Activated CD4-positive, alpha-beta T cell treated with anti-CD3 and anti-CD28 coated beads, Interleukin-10, Interleukin-2, amounts not matched to agents 100 ng/mL and 50 ng/mL, durations not matched to agents 16 hours and 8 hours (primary cell): ENCODE measurements around the gene SFXN5.
"Not testable (repeated sequence)": the region's sequence is repeated elsewhere in the genome, so short reads cannot be mapped to it uniquely, and the experiment has no call there.

Experiments
- DNase-seq: peaks from one replicate; pipeline ENCODE4 v3.0.0-alpha.2; 2020

The SFXN5 gene

DNA sequence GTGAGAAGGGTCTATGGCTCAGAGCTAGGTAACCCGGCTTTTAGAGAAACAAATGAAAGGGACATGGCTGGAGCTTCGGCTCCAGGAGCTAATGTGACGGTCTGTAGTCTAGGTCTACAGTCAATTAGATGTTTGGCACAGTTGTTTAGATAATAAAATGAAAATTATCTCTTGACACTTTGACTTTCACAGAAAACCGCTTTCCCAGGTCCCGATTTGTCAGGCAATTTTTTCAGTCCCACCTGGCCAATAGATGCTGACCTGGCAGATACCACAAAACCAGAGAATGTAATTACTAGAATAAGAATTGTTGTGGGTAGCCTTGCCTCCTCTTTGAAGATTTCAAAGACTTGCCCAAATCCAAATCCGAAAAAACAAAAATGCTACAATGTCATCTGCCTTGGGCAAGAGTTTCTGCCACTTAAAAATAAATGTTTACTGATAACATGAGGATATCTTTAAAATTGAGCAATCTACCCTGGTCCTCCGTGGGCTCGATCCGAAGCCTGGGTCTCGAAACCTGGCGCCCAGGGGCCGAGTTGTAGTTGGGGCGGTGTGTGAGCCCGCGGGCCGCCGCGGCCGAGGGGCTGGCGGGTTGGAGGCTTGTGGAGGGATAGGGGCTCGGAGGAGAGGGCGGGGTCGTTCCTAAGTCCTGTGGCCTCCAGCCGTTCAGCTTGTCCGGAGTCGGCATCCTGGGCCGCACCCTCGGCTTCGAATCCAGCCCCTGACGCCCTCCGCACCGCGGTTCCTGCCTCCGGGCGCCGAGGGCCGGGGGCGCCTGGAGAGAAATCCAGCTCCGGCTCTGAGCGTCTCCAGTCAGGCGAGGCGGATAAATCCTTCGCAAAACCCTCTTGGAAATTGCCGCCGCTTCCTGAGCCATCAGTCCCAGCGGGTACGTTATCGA lies 151.8 kb downstream of the SFXN5 start:
- no peak for DNase-seq

DNA sequence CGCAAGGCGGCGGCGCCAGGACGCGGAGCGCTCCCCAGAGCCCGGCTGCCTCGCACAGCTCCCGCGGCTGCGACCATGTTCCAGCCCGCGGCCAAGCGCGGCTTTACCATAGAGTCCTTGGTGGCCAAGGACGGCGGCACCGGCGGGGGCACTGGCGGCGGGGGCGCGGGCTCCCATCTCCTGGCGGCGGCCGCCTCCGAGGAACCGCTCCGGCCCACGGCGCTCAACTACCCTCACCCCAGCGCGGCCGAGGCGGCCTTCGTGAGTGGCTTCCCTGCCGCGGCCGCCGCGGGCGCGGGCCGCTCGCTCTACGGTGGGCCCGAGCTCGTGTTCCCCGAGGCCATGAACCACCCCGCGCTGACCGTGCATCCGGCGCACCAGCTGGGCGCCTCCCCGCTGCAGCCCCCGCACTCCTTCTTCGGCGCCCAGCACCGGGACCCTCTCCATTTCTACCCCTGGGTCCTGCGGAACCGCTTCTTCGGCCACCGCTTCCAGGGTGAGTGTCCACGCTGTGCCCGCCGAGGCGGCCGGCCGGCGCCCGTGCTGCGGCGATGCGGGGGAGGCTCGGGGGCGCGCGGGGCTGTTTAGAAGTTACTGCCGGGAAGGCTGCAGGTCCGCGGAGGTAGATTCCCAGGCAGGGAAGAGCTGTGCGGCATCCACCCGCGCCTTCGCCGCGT lies 153.5 kb downstream of the SFXN5 start:
- DNase-seq, result peak; percentile 11

DNA sequence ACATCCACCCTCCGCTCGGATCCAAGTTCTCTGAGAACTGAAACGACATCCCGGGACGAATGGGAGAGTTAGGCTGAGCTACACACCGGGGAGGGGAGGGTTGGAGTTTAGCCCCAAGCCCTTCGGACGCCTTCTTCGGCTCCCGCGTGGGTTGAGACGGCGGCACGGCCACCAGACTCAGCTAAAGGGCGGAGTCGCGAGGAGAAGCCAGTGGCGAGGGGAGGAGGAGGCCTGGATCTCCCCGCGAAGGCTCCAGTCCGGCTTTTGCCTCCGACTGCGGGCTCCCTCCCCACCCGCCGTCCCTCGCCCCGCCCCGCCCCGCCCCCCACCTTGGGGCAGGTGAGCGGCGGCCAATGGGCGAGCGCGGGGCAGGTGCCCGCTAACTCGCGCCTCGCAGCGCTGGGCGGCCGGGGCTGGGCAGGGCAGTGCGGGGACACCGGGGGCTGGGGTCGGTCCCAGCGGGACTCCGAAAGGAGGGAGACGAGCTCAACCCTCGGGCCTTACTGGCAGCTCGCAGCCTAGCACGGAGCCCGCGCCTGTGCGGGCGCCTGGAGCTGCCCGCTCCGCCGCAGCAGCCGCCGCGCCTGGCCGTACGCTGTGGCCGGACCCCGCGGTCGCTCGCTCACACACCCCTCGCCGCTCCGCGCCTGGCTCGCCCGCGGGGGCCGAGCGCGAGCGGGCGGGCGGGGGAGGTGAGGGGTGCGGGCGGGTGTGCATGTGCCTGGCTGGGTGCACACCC lies 154.2 kb downstream of the SFXN5 start, which contains the start of gene EMX1:
TSS of gene EMX1 (plus strand) at position 382 of the 739 bp plus-strand sequence. CDS start at position 716, 334 bp downstream.
- peak; percentile 48 for DNase-seq

DNA sequence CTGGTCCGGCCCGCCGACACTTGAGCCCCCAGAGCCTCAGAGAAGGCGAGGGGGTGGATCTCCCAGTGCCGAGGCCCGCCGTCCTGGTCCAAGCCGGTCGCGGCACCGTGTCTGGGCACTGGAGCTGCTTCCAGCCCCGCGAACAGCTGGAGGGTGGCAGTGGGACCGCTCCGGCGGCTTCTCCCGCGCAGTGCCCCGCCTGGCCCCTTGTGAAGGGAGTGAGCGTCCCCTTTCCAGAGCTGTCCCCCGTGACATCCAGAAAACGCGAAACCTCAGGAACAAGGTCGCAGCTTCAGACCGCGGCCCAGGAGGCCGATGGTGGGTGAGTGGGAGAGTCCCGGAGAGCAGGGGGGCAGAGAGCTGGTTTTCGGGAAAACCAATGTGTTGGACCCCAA lies 154.8 kb downstream of the SFXN5 start:
- DNase-seq, result no peak

DNA sequence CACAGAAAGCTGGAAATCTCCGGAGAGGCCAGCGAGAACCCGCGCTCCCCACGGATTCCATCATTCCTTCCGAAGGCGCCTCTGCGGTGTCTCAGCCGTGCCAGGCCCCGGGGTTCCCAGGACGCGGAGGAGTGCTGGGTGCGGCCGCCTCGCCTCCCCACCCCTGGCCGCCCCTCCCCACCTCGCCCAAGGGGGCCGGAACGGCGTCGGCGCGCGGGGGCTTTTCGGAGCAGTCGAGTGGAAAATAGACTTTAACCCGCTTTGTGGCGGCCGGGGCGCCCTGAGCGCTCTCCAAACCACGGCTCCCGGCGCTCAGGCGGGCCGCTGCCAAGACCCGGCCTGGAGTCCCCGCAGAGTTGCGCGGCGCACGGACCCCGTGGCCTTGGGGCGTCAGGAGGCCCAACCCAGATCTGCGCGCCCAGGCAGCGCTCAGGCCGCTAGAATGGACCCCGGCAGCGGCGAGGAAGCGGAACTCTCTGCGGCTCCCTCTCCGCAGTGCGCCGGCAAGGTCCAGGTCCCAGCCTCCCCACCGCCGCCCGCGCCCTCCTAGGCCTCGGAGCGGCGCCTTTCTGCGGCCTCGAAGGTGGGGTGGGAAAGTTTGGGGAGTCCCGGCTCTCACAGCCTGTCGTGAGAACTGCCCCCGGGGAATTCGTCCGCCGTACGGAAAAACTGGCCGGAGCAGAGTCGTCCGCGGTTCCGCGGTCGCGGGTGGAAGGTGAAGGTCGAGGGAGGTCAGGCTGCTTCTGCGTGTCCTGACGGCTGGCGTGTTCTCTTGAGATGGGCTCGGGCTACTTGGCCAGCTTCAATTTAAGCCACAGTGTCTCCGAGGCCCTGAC lies 155.4 kb downstream of the SFXN5 start:
- DNase-seq, result peak; percentile 48

DNA sequence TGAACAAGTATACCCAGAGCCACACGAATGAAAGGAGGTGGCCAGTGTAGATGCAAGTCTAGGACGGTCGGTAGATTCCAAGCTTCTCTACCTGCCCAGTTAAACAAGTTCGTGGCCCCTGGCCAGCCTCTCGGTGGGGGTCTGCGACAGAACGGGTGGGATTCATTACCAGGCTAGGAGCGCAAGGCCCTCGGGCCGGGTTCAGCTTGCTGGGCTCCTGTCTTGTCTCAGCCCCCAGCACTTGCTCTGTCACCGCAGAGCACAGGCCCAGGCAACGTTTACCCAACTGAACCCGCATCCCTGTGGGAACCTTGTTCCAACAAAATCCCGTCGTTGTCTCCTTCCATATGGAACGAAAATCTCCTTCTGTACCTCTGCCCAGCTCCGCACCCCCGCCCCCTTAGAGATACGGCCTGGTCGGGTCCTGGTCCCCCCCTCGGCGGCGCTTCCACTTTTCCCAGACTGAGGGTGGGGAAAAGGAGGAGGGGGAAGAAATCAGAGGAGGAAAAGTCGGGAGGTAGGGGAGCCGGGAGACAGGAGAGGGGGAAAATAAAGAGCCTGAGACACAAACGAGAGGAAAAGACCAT lies 156.1 kb downstream of the SFXN5 start:
- no peak for DNase-seq

DNA sequence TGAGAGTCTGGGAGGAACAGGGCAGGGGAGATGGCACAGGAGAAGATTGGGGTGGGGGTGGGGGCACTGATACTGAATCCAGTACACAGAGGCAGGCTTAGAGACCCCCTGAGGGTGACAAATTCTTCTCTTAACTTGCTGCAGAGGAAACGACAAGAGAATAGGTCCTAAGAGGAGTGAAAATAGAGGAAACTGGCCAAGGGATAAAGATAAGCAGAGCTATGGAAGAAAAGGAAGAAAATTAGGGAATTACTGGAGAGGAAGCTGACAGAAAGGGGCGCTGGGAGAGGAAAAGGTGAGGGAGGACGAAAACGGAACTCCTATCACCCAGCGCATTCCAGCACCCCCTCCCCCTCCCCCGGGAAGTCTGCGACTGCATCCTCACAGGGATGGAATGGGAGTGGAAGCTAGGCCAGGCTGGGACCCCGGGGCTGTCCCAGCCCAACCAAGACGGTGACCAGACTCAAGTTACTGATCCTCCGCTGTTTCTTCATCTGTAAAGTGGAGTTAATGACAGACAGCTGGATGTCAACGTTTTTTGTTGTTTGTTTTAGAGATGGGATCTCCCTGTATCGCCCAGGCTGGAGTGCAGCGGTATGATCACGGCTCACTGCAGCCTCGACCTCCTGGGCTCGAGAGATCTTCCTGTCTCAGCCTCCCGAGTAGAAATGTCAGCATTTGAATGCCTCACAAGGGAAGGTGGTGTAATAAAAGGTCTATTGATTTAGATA lies 156.8 kb downstream of the SFXN5 start:
- DNase-seq, result no peak

DNA sequence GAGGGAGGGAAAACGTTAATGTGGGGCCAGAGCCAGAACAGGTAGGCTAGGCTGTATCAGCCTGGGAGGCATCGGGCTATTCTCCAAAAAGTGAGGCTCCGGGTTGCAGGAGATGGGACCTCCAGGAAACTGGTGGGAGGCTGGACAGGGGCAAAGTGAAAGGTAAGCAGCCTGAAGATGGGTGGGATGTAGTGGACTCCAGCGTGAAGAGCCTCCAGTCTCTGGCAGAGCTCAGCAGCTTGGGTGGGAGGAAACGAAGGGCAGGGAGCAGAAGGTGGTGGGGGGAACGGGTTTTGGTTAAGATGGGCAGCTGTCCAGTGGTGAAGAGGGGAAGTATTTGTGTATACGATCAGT lies 157.3 kb downstream of the SFXN5 start:
- DNase-seq, result no peak

DNA sequence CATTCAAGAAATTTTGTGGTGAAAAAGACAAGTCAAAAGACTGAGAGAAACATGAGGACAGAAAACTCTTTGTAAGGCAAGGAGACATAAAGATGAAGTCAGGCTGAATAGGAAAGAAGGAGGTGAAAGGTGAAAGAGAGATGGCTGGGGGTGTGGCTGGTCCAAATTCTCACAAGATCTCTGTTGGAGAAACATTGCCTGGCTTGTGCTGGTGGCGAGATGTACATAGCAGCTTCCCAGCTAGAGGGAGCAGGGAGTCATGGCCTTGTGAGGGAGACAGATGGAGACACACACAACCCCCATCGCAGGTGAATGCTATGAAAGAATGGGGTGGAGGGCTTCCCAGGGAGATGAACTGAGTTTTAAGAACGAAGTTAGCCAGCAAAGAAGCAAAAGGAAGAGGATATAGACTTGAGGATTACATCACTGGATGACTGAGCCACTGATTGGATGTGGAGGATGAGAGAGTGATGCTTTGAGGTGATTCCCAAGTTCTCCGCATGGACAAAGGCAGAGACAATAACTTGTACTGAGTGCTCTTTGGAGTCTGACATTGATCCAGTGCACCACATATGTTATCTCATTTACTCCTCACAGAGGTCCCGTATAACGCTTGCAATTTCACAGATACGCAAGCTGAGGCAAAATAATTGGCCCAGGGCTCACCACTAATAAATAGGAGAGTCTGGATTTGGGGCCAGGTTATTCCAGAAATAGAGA lies 157.9 kb downstream of the SFXN5 start:
- DNase-seq, result no peak

DNA sequence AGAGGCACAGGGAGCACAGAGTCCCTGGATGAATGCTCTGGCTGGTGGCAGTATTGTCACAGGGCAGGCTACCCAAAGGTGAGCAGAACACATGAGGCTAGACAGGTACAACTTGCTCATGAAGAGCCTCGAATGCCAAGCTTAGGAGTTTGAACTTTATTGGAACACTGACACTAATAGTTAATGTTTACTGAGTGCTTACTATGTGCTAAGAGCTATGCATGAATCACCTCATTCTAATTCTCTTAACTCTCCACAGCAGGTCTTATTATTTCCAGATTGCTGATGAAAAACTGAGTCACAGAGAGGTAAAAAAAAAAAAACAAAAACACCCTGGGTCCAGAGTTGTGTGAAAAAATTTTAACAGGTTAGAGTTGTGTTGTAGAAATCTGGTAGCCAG lies 160.3 kb downstream of the SFXN5 start:
- no peak for DNase-seq

DNA sequence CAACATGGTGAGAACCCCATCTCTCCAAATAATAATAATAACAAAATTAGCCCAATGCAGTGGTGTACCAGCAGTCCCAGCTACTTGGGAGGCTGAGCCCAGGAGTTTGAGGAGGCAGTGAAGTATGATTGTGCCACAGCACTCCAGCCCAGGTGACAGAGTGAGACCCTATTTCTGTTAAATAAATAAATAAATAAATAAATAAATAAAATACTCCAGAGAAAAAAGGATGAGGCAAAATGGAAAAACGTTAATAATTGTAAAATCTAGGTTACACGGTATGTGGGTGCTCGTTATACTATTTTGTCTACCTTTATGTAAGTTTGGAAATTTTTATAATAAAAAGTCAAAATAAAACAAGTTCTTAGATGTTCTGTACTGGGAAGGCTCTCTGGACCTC lies 162.8 kb downstream of the SFXN5 start:
- DNase-seq, result no peak

DNA sequence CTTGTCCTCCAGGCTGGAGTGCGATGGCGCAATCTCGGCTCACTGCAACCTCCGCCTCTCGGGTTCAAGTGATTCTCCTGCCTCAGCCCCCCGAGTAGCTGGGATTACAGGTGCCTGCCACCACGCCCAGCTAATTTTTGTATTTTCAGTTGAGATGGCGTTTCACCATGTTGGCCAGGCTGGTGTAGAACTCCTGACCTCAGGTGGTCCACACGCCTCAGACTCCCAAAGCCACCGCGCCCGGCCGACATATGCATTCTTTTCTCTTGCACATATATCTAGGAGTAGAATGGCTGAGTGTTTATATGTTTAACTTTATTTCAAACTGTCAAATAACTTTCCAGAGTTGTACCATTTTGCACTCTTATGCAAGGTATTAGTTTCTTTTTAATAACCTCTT lies 164.1 kb downstream of the SFXN5 start:
- not testable (repeated sequence) for DNase-seq

DNA sequence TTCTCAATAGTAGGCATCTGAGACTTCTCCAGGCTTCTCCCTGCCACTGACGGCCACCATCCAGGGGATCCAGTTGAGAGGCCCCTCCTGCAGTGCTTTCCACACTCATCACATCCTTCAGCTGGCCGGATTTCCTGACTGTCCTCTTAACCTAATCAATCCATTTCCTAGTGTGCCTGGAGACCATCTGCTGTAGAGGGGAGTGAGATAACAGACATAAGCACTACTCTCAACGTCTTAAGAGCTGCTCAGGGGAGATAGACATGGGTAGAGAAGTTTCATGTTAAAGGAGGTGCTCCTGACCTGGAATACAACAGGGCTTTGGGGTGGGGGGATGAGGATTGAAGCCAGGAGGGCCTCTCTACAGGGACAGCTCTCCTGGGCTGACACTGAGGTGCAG lies 170.1 kb downstream of the SFXN5 start:
- no peak for DNase-seq

DNA sequence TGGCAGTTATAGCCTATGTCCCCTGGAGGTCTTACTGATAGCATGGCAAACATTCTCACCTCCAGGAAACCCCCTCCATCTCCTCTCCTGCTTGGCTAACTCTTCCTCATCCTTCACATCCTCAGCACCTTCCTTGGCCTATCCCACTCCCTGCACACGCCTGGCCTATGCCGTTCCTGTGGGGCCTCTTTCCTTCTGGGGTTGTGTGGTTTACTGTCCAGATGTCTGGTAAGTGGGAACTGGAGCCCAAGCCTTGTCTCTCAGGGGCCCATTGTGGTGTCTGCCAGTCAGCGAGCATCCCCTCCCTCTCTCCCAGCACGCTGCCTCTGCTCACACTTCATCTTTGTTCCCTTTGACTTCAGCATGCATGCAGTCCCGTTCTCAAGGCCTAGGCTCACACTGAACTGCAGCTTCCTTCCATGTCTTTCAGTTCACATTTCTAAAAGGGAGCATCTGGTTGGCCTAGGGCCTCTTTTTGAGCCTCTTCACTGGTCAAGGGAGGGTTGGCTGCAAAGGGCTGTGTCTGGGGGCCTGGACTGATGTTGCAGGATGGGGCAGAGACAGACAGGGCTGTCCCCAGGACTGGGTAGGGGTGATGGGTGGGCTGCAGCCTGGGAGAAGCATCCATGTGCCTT lies 171.2 kb downstream of the SFXN5 start:
- no peak for DNase-seq

DNA sequence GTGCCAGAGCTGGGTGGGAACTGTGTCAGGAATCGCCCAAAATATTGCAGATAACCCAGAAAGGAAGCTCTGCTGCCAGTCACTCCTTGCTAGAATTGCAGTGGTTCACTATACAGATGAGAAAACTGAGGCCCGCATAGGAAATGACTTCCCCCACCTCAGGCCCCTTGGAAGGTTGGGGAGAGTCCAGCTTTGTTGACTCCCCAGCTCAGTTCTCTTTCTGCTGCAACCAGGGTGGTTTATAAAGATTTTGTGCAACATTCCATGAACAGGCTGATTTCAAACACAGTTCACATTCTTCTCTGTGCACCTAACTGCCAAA lies 173.0 kb downstream of the SFXN5 start:
- no peak for DNase-seq

DNA sequence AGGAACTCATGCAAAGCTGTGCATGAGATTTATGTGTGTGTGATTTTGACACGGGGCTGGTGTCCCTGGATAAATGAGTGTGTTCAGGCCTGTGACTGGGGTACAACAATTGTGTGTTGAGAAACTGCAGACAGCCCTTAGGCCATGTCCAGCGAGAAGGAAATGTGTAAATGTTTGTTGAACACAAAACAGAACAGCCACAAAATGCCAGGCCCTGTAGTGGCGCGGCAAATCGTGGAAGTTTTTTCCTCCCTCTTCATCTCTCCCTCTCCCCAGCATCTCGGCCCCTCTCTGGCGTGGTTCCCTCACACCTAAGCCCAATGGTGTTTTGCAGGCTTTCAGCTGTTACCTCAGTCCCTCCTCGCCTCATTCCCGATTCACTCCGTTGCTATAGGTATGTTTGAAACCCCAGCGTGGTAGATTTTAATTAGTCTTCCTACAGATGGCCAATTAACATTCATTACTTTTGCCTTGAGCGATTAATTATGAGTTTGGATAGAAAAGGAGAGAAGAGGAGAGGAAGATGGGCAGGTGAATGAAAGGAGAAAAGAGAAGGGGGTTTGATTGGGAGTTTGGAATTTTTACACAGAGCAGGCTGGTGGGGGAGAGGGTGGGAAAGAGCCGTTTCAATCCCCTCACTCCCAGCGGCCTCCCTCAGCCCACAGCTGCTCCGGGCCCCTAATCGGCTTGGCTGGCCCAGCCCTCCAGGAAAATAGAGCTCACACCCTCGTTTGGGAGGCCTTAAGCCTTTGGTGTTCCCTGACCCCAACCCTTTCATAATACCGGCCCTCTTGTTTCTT lies 173.5 kb downstream of the SFXN5 start:
- no peak for DNase-seq

DNA sequence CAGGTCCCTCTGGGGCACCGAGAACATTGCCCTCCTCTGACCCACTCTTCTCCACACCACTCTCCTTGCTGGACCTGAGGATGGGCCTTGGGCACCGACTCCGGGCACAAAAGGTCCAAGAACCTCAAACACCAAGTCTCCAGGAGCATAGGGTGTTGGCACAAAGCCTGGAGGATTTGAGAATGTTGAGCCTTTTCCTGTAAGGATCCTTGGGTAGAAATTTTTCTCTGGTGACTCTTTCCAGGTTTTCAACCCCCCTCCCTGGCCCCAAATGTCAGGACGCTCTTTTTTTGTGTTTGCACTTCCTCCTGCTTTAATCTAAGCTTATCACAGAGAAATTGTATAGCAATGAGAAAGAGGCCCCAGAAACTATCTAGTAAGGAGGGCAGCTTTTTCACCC lies 175.1 kb downstream of the SFXN5 start:
- DNase-seq, result no peak

DNA sequence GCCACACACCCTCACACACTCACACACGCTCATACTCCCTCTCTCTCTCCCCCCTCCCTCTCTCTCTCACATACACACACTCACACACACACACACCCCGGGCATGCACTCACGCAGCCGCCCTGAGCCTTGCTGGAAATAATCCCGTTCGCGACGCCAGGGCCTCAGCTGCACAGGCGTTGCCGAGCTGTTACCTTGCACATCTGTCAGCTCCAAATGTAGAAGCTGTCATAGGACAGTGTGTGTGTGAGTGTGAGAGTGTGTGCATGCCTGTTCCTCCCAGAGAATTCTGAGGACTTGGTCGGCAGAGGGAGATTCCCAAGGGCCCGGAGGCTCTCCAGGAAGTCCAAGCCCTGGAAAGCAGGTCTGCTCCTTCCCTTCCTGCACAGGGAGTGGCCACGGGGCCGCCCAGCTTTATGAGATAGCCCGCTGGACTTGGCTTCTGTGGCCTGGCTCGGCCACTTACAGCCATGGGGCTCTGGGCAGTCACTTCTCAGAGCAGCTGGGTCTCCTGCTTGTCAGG lies 175.7 kb downstream of the SFXN5 start:
- DNase-seq, result no peak

DNA sequence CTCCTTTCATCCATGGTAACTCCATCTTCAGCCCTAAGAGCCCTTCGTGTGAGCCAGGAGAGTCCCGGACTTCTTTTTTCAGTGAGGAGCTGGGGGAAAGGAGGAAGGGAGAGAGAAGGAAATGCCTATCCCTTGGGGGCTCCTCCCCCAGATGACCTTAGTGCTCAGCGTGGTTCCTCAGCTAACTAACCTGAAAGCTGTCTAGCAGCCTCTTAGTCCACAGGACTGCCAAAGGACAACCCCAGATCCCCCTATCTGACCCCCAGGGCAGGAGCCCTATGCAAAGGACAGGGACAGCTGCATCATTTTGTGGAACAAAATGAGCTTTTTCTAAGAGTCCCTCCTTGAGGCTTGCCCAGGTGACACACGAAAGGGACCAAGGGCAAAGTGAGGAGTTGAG lies 176.4 kb downstream of the SFXN5 start:
- no peak for DNase-seq
